ENCODE measurements around the gene COL27A1. TPM values are rescaled to one million over a fixed set of nuclear protein-coding genes. Genes with fewer than 3 reads are reported as not detected.

Gene COL27A1
- total RNA-seq, 1 donor from 2014 or later, result 4.3 TPM

- no peaks in the 10 kb centered on the region for H3K79me2 ChIP-seq (ENCODE audit: low read depth)
- H3K9me3 Mint-ChIP-seq, result no peaks in the 10 kb centered on the region
These were observed 48.9 kb downstream of the COL27A1 start for GRCh38 chr9:114204265-114204664.

GRCh38 chr9:114205171-114206015 is 50.1 kb downstream of the COL27A1 start:
- DNase-seq (ENCODE audit: low spot score), result no peak
- no peak overlapping the region for H2AFZ ChIP-seq (replicated peaks)
- Mint-ChIP-seq H3K4me3 (no peak overlapping the region), H3K4me1 (peaks cover 16% of the 10 kb centered on the region), H3K27ac (no peak overlapping the region), H3K36me3 (peaks cover 9% of the 10 kb centered on the region), H3K9me3 (no peaks in the 10 kb centered on the region), H3K27me3 (ENCODE audit: insufficient read depth, low read depth) (peaks cover 2% of the 10 kb centered on the region)
- H3K36me3 ChIP-seq, result no peaks in the 10 kb centered on the region
- no peak overlapping the region for H3K27ac ChIP-seq
- no peaks in the 10 kb centered on the region for H3K9me3 ChIP-seq (ENCODE audit: low read depth)
- TF ChIP-seq CTCF (IDR thresholded peaks at IDR 0.05), result no peak
- TF ChIP-seq EZH2phosphoT487 (IDR thresholded peaks at IDR 0.05), result no peak
- TF ChIP-seq EZH2 (IDR thresholded peaks at IDR 0.05), result no peak
- H3K79me2 ChIP-seq (ENCODE audit: low read depth), result no peaks in the 10 kb centered on the region
- H3F3A ChIP-seq (ENCODE audit: low read depth), result no peaks in the 10 kb centered on the region
- no peak overlapping the region for H3K4me3 ChIP-seq
- no peak overlapping the region for H3K4me2 ChIP-seq
- H3K9ac ChIP-seq, result no peak overlapping the region
- no peaks in the 10 kb centered on the region for H3K27me3 ChIP-seq
- peaks cover 11% of the 10 kb centered on the region for H3K4me1 ChIP-seq
- H4K20me1 ChIP-seq (ENCODE audit: low read depth), result no peaks in the 10 kb centered on the region

More at GRCh38 chr9:114204265-114204664, 48.9 kb downstream of the COL27A1 start:
- H3K27me3 ChIP-seq, result no peaks in the 10 kb centered on the region
- no peaks in the 10 kb centered on the region for H4K20me1 ChIP-seq (ENCODE audit: low read depth)
- Mint-ChIP-seq H3K27me3 (ENCODE audit: insufficient read depth, low read depth) (peaks cover 2% of the 10 kb centered on the region), H3K27ac (no peak overlapping the region), H3K36me3 (peaks cover 12% of the 10 kb centered on the region), H3K4me3 (no peak overlapping the region), H3K4me1 (peaks cover 16% of the 10 kb centered on the region)
- no peak overlapping the region for H3K4me3 ChIP-seq
- H3F3A ChIP-seq (ENCODE audit: low read depth), result no peaks in the 10 kb centered on the region
- no peaks in the 10 kb centered on the region for H3K36me3 ChIP-seq
- no peak for TF ChIP-seq CTCF (IDR thresholded peaks at IDR 0.05)
- no peak for TF ChIP-seq EZH2phosphoT487 (IDR thresholded peaks at IDR 0.05)
- no peak for TF ChIP-seq EZH2 (IDR thresholded peaks at IDR 0.05)
- H3K9me3 ChIP-seq (ENCODE audit: low read depth), result no peaks in the 10 kb centered on the region
- no peak overlapping the region for H3K4me2 ChIP-seq
- no peak overlapping the region for H3K27ac ChIP-seq
- DNase-seq (ENCODE audit: low spot score), result no peak
- H3K9ac ChIP-seq, result no peak overlapping the region
- no peak overlapping the region for H2AFZ ChIP-seq (replicated peaks)
- peaks cover 11% of the 10 kb centered on the region for H3K4me1 ChIP-seq

GRCh38 chr9:114206221-114206789 is 51.0 kb downstream of the COL27A1 start:
- Mint-ChIP-seq H3K4me1 (peaks cover 16% of the 10 kb centered on the region), H3K27ac (no peak overlapping the region), H3K9me3 (no peaks in the 10 kb centered on the region), H3K4me3 (no peak overlapping the region), H3K36me3 (peaks cover 9% of the 10 kb centered on the region), H3K27me3 (ENCODE audit: insufficient read depth, low read depth) (peaks cover 2% of the 10 kb centered on the region)
- no peaks in the 10 kb centered on the region for H3K79me2 ChIP-seq (ENCODE audit: low read depth)
- no peak overlapping the region for H3K4me3 ChIP-seq
- H3K27me3 ChIP-seq, result no peaks in the 10 kb centered on the region
- H3K36me3 ChIP-seq, result no peaks in the 10 kb centered on the region
- H2AFZ ChIP-seq (replicated peaks), result no peak overlapping the region
- H3K4me2 ChIP-seq, result peak overlapping the region; percentile 33
- H3K9ac ChIP-seq, result no peak overlapping the region
- TF ChIP-seq EZH2phosphoT487 (IDR thresholded peaks at IDR 0.05), result no peak
- no peak for TF ChIP-seq CTCF (IDR thresholded peaks at IDR 0.05)
- no peak for TF ChIP-seq EZH2 (IDR thresholded peaks at IDR 0.05)
- H3K27ac ChIP-seq, result no peak overlapping the region
- H3F3A ChIP-seq (ENCODE audit: low read depth), result no peaks in the 10 kb centered on the region
- DNase-seq (ENCODE audit: low spot score), result no peak
- peaks cover 11% of the 10 kb centered on the region for H3K4me1 ChIP-seq
- no peaks in the 10 kb centered on the region for H4K20me1 ChIP-seq (ENCODE audit: low read depth)
- H3K9me3 ChIP-seq (ENCODE audit: low read depth), result no peaks in the 10 kb centered on the region
